NCI-H774 (cell line): Measurements from ENCODE around the gene ZNF407.
"Not testable (repeated sequence)": the region's sequence is repeated elsewhere in the genome, so short reads cannot be mapped to it uniquely, and the experiment has no call there.

Source experiments
- DNase-seq: peaks from one replicate; lab custom pipeline; 2025; lab: John Stamatoyannopoulos, UW

ZNF407 gene

DNA sequence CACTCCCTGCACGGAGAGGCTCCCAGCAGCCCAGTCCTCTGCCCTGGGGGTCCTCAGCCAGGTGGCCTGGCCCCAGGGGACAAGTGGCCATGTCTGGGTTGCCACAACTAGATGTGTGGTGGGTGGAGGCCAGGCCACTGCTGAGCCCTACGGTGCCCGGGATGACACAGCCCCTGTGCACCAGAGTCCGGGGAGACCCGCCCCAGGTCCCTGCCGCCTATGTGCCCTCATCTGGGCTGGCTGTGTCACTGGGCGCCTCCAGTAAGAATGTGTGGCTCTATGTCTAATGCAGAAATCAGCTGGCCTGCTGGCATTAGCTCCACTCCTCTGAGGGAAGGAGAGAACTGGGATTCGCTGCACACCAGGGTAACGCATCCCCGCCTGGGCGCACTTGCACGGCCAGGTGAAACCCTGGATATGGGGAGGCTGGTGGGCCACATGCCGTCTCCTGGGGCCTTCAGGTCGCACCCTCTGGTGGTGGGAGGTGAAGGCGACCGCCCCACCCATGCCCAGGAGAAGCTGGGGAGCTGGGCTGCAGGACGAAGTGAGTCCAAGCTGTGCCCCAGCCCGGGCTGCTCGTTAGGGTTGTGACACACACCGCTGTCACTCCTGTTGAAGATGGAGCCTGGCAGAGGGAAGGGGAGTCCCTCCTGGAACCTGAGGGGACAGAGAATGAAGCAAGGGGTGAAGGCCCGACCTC is 475.2 kb downstream of the ZNF407 start:
- DNase-seq = no peak

DNA sequence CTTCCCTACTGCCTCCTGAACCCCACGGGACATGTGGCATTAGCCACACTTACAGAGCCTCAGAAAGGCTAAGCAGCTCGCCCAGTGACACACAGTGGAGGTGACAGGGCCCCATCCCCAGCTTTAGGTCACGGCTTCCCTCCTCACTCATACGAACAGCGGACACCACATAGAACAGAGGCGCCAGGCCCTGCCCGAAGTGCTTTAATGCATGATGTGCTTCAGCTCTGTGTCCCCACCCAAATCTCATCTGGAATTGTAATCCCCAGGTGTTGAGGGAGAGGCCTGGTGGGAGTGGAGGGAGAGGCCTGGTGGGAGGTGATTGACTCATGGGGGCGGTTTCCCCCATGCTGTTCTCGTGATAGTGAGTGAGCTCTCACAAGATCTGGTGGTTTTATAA is 476.0 kb downstream of the ZNF407 start:
- DNase-seq = no peak

DNA sequence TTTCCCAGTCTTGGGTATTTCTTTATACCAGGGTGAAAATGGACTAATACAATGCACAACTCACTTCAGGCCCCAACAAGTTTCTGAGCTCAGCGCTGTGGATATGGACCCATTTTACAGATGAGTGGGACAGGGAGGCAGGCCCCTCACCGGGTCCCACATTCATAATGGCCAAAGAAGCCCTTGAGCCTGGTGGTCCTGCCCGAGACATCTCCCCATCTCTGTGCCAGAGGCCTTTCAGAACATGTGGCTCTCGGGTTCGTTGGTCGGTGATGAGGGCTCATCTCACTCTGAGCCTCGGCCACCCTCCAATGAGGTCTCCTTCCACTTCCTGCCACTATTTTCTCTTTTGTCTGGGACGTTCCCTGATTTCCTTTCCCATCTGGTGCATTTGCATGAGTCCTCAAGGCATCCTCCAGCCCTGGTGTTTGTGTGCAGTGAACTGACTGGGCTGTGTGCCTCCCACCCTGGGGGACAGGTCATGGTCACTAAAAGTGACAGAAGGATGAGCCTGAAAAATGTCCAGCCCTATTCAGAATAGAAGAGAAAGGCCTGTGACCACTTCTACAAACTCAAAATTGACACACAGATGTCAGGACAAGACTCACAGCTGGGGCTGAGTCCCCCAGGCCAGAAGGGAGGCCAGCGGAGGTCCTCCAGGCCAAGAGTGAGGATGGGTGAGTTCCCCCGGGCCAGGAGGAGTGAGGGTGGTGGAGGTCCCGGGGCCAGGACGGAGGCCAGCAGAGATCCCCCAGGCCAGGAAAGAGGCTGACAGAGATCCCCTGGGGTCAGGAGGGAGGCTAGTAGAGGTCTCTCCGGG is 476.7 kb downstream of the ZNF407 start:
- no peak for DNase-seq

DNA sequence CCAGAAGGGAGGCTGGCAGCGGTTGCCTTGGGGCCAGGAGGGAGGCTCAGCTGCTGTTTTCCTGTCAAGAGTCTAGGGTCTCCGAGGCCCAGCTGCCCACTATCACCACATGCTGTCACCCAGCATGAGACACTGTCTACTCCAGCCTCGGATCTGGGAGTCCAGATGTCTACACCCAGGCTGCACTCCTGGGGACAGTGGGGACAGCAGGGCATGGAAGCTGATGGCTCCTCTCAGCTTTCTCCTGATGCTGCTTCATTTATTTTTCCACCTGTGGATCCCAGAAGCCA is 477.3 kb downstream of the ZNF407 start:
- DNase-seq = no peak

DNA sequence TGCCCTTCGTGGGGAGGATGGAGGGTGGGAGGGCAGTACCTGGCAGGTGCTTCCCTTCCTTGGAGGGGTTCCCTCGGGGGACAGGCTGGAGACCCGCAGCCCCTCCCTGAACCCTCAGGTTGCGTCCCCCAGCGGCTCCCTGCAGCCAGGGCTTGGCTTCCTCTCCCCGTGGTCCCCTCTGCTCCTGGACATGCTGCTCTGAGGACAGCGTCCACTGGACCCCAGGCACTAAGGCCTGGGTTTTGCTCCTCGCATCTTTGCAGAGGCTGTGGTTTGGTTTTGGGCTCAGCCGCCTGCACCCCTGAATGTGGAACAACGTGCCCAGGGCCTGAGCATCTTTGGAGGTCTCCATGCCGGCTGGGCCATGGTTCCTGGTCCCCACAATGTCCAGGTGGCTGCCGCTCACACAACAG is 477.8 kb downstream of the ZNF407 start:
- no peak for DNase-seq

DNA sequence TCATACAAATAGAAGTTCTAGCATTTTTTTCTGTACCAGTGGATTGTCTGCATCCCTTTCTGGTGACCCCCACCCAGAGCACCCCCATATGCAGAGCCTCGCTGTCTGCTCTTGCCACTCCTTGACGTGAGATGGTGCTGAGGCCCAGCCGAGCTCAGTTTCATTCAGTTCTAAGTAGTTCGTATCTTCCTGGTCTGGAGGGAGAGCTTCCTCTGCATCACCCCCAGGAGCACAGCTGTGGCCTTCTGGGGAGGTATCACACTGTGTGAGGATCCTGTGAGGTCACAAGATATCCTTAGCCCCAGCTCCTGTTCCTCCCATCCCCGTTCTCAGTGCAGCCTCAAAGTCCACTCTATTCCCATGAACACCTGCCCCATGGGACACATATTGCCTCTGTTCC is 478.6 kb downstream of the ZNF407 start:
- no peak for DNase-seq

DNA sequence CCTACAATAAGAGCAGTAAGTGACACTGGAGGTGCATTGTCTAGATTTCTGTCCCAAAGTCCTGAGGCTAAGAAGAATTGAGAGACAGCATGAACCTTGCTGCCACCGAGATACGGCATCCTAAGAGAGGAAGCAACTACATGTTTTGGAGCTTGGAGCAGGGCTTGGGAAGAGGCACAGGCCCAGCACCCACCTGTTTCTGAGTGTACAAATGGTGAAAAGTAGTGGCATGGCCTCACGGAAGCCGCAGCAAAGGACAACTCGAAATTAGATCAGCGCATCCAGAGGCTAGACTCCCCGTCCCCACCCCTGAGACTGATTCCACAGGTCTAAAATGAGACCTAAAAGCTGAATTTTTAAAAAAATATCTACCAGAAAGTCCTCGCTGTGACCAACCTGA is 483.8 kb downstream of the ZNF407 start:
- no peak for DNase-seq

DNA sequence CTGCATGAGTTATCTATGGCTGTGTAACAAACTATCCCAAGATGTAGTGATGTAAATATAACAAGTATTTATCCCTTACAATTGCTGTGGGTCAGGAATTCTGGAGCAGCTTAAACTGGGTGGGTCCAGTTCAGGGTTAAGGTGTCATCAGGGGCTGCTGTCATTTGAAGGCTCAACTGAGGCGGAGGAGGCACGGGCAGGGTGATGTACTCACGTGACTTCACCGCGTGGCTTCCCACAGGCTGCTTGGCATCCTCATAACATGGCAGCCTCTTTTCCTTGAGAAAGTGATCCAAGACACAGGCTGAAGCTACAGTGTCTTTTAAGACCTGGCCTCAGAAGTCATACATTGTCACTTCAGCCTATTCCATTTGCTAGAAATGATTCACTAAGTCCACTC is 485.5 kb downstream of the ZNF407 start:
- DNase-seq = no peak

DNA sequence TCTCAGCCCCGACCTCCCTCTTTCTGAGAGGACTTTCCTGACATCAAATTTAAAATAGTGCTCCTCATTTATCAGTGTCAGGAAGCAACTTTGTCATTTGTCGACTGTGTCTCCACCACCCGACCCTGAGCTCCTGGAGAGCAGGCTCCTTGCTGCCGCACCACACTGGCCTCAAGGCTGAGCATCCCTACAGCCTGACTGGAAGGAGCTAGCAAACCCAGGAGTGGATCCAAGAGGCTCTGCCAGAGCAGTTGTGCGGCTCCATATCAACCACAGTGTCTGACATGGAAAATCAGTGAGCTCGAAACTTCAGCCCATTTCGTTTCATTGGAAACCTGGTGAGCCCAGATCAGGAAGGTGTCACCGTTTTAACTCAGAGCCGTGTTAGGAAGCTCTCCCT is 486.1 kb downstream of the ZNF407 start:
- DNase-seq = no peak

DNA sequence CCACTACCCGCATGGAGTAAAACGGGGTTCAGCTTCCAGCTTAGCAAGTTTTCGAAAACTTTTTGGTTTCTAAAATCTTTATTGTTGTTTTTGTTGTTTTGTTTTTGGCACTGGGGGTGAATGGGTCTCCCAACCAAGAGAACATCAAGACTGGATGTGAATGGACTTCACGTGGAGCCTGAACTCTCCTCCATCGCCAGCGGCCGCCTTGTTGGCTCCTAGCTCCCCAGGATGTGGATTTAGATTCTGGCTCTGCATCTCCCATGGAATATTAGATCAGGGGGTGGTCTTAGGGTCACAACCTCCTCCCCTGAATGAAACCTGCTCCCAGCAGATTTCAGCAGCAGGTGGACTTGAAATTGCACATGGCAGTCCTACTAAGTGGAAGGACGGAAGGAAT is 488.0 kb downstream of the ZNF407 start:
- DNase-seq = not testable (repeated sequence)

DNA sequence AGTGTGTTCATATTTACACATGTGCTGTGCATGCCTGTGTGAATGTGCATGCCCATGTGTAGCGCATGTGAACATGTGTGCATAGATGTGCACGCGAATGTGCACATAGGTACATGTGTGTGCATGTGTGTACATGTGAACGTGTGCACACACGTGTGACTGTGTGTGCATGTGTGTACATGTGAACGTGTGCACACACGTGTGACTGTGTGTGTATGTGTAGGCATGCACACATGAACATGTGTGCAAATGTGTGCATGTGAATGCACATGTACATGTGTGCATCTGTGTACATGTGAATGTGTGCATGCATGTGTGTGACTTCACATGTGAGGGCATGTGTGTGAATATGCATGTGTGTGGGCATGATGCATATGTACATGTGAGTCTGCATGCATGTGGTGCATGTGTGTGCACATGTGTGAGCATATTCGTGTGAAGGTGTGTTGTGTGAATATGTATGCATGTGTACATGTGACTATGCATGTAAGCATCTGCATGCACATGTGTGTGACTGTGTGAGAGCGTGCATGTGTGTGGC is 488.9 kb downstream of the ZNF407 start:
- DNase-seq = no peak

DNA sequence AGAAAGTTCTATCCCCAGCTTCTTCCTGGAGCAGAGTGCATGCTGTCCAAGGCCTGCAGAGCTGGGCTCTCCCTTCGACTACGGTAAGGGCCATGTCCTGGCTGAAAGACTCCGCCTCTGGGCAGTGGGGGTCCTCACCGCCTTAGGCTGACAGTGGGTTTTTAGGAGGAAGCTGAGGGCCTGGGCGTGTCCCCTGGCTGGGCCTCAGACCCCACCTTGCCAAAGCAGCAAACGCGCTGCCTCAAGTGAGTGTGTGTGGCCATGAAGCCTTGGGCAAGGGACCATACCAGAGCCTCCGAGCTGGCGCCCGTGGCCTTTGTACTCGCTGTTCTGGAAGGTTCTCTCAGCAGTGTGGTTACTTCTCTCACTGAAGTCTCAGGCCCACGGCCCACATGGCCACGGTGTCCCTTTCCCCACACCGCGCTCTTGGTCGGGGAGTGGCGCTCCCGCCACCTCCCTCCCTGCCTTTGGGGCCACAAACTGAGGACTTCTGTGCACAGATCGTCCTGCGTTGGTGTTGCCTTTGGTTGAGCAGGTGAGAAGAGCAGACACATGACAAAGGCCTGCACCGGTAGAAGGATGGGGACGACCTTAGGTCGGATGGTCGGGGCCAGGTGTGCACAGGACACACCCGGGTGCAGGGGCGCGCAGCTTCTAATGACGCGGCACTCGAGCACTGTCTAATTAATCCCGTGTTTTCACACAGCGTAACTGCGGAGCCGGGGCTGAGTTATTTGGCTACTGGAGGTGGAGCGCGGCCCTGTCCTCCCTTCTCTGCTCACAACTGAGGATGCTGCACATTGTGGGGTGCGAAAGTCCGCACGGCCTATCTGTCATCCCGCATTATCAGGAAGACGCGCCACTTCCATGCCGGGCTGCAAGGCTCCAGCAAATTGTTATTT is 489.7 kb downstream of the ZNF407 start:
- no peak for DNase-seq

DNA sequence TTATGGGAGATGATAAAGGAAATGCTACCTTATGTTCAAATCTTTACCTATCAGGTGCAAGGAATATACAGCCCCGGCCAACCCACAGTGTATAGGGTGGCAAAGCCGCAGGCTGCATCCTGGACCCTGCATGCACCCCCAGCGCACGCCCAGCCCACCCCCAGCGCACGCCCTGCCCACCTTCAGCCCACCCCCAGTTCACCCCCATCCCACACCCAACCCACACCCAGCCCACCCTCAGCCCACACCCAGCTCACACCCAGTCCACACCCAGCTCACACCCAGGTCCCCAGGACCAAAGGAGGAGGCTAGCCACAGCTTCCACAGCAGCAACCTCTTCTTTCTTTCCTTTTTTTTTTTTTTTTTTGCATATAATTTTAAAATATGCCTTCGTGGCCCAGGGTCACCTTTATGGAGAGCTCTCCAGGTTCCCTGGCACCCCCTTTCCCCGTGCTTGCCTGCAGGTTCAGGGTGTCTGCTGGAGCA is 490.4 kb downstream of the ZNF407 start:
- DNase-seq = no peak

DNA sequence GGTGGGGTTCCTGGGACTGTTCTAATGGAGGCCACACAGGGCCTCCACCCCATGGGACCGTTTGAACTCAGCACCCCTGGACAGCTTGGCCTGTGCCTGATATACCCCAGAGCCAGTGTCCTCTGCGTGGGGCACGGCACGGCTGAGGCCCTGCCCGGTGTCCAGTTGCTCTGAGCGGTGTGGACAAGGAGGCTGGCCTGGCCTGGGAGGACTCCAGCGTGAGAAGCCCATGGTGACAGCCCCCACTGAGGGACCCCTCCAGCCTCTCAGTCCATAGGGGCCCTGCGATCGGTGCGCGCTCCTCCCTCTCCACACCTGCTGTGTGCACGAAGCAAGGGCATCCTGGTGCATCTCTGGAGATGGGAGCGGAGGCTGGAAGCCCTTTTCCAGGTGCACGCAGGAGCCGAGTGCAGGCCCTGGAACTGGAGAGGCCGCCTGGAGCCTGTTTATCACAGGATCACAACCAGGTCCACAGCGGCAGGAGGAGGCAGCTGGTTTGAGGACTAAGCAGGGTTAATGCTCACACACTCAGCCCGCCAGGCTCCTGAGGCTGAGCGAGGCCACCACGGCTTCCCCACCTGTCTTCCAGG is 491.0 kb downstream of the ZNF407 start:
- no peak for DNase-seq

DNA sequence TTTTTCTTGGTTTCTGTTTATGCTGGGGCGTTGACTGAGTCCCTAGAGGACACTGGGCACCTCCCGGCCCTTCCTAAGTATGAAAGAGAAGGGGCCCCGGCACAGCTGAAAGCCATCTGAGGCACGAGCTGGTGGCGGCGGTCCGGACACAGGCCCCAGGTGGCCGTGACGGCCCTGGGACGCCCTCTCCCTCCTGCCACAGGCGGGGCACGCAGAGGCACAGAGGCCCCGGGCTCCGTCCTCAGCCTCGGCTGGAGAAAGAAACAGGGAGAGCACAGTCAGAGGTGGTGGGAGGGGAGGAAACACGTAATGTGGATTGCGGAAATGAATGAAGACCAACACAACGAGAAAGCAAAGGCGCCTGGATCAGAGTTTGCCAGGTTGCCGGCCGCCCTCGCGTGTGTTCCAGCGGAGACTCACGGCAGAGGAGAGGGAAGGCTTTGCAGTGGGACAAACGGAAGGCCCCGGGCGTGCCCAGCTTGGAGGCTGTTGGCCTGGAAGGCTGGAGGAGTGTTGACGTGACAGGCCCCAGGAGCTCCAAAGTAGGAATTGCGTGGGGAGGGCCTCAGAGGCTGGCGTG is 492.2 kb downstream of the ZNF407 start:
- DNase-seq = no peak

DNA sequence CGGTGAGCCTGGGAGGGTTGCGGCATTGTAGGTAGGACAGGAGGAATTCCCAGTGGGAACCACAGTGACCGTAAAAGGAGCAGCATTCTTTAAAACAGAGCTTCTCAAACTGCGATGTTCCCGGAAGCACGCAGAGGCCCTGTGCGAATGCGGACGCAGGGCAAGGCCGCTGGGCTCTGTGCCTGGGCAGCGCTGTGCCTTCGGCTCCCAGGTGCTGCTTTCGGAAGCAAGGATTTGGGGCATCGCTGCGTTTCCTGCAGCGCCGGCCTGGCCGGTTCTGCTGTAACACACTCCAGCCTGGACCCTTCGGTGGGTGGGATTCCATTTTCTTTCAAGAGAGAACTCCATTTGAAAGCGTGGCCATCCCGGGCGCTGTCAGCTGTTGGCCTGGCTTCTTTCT is 492.7 kb downstream of the ZNF407 start:
- DNase-seq = no peak

DNA sequence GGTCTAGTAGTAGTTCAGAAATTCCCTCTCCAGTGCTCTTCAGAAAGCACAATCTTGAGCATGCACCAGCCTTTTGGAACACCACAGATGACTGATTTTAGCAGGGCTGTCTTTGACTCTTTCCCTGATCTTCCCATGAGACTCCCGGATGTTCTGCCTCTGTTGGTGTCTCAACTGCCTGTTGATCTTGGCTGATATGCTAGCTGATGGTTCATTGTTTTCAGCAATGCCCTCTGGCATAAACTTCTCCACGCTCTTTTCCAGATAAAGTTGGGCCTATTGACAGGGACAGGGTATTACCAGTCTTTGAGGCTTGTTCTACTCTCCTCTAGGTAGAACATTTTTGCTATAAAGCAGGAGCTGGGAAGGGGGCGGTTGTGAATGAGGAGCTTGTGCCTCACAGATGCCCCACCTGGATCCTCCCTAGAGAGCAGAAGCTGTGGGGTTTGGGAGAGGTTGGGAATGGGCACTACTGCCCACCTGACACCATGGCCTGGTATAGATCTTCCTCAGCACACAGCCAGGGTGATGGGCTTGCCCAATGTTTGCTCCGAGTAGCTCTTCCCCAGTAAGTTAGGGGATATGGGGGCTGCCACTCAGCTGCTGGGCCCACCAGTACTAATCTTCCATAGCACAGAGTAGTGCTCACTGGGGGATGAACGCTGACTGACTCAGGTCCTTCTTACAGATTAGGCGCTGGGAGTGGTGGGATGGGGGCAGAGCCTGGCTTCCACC is 500.0 kb downstream of the ZNF407 start:
- DNase-seq = no peak

DNA sequence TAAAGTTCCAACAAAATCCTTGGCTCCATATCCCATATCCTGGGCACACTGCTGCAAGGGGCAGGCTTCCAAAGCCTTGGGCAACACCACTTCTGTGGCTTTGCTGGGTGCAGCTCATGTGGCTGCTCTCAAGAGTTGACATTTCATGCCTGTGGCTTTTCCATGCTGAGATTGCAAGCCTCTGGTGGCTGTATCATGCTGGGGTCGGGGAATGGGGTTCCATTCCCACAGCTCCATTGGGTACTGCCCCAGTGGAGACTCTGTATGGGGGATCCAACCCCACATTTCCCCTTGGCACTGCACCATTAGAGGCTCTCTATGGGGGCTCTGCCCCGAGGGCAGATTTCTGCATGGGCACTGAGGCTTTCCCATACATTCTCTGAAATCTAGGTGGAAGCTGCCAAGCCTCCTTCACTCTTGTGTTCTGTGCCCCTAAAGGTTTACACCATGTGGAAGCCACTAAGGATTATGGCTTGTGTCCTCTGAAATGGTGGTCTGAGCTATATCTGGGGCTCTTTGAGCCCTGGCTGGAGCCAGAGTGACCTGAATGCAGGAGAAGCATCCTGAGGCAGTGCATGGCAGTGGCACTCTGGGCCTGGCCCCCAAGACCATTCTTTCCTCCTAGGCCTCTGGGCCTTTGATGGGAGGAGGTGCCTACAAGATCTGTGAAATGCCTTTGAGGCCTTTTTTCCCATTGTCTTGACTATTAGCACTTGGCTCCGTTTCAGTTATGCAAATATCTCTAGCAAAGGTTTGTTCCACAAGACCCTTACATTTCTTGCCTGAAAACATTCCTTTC is 503.4 kb downstream of the ZNF407 start:
- no peak for DNase-seq

DNA sequence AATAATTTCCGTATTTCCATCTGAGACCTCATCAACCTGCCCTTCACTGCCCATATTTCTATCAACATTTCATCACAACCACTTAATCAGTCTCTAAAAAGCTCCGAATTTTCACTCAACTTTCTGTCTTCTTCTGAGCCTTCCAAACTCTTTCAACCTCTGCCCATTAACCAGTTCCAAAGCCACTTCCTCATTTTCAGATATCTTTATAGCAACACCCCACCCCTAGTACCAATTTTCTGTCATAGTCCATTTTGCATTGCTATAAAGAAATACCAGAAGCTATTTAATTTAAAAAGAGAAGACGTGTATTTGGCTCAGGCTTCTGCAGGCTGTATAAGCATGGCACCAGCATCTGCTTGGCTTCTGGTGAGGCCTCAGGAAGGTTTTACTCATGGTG is 504.2 kb downstream of the ZNF407 start:
- no peak for DNase-seq

DNA sequence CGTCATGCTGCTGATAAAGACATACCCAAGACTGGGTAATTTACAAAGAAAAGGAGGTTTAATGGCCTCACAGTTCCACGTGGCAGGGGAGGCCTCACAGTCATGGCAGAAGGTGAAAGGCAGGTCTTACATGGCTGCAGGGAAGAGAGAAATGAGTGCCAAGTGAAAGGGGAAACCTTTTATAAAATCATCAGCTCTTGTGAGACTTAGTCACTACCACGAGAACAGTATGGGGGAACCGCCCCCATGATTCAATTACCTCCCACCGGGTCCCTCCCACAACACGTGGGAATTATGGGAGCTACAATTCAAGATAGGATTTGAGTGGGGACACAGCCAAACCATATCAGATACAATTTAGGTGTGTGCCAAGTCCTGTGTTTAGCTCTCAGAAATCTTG is 506.4 kb downstream of the ZNF407 start:
- DNase-seq = not testable (repeated sequence)
